IMR-90 (cell line): ENCODE results near the gene DSC2. TPM values are rescaled to one million over a fixed set of nuclear protein-coding genes. Genes with fewer than 3 reads are reported as not detected.

ENCODE experiments used
- ATAC-seq: fragments of 200-7000 bp; cut with Tn5 transposase; 2 replicates; pipeline ENCODE4 v1.9.1; 2020; ENCODE audit warnings: low read depth, mild to moderate bottlenecking, moderate library complexity
- BruUV-seq: library from RNA; stranded (reverse); fragments of 400-500 nt; replicated peaks from 2 replicates; lab custom pipeline; 2021; lab: Mats Ljungman, UMichigan
- CTCF ChIA-PET: fragments of 300-600 bp; formaldehyde crosslinking; extraction: SDS; loops from one replicate; lab custom pipeline; 2021; ENCODE audit warnings: antibody characterized with exemption; lab: Yijun Ruan, JAX
- POLR2A ChIA-PET: fragments of 300-600 bp; sonication (Branson Sonifier 250); formaldehyde crosslinking; loops from one replicate; lab custom pipeline; 2022; ENCODE audit warnings: antibody characterized with exemption; ENCODE audit not compliant: unreplicated experiment; lab: Charles Lee
- DNase-seq: peaks from one replicate; pipeline ENCODE4 v3.0.0; 2013
- H2AFZ ChIP-seq: replicated peaks from 2 replicates; pipeline ENCODE3; 2013; ENCODE audit warnings: low read length, mild to moderate bottlenecking; ENCODE audit not compliant: poor library complexity
- H2AK5ac ChIP-seq: 2 replicates; pipeline ENCODE4 v1.6.1; 2013; ENCODE audit warnings: low read depth, low read length, inconsistent platforms
- H2AK9ac ChIP-seq: replicated peaks from 2 replicates; pipeline ENCODE3; 2013; ENCODE audit warnings: mild to moderate bottlenecking, low read depth, low read length, moderate library complexity; ENCODE audit not compliant: poor library complexity
- H2BK120ac ChIP-seq: 2 replicates; pipeline ENCODE4 v1.6.1; 2013; ENCODE audit warnings: low read depth, low read length, inconsistent platforms
- H2BK15ac ChIP-seq: 3 replicates; pipeline ENCODE4 v1.6.1; 2013; ENCODE audit warnings: low read depth, low read length, inconsistent platforms
- H2BK20ac ChIP-seq: 2 replicates; pipeline ENCODE4 v1.6.1; 2013; ENCODE audit warnings: low read depth, mild to moderate bottlenecking, inconsistent platforms, low read length, moderate library complexity
- H2BK5ac ChIP-seq: 2 replicates; pipeline ENCODE4 v1.6.1; 2013; ENCODE audit warnings: mild to moderate bottlenecking, low read depth, low read length, inconsistent platforms; ENCODE audit not compliant: poor library complexity, severe bottlenecking
- H3K14ac ChIP-seq: replicated peaks from 2 replicates; pipeline ENCODE4 v1.6.1; 2013; ENCODE audit warnings: low read depth, low read length, inconsistent platforms
- H3K18ac ChIP-seq: 2 replicates; pipeline ENCODE4 v1.6.1; 2013; ENCODE audit warnings: low read depth, low read length, control low read depth
- H3K23ac ChIP-seq: 2 replicates; pipeline ENCODE4 v1.6.1; 2013; ENCODE audit warnings: low read depth, low read length, inconsistent platforms
- H3K27ac ChIP-seq: 2 replicates; pipeline ENCODE4 v1.5.1; 2013; ENCODE audit warnings: mild to moderate bottlenecking, control low read depth, low read length; ENCODE audit not compliant: insufficient read depth
- H3K27me3 ChIP-seq: 2 replicates; pipeline ENCODE4 v1.6.1; 2013; ENCODE audit warnings: low read length; ENCODE audit not compliant: control insufficient read depth, insufficient read depth
- H3K36me3 ChIP-seq: 2 replicates; pipeline ENCODE4 v1.6.1; 2013; ENCODE audit warnings: low read length, mixed read lengths; ENCODE audit not compliant: control insufficient read depth, insufficient read depth
- H3K4ac ChIP-seq: 2 replicates; pipeline ENCODE4 v1.6.1; 2013; ENCODE audit warnings: low read depth, low read length, inconsistent platforms
- H3K4me1 ChIP-seq: 2 replicates; pipeline ENCODE4 v1.6.1; 2013; ENCODE audit warnings: low read length, mixed read lengths; ENCODE audit not compliant: control insufficient read depth, insufficient read depth
- H3K4me2 ChIP-seq: 2 replicates; pipeline ENCODE4 v1.6.1; 2013; ENCODE audit warnings: low read depth, mild to moderate bottlenecking, control low read depth, low read length, moderate library complexity
- H3K4me3 ChIP-seq: 2 replicates; pipeline ENCODE4 v1.5.1; 2013; ENCODE audit warnings: low read depth, mild to moderate bottlenecking, control low read depth, low read length, moderate library complexity; ENCODE audit not compliant: insufficient read depth
- H3K56ac ChIP-seq: 2 replicates; pipeline ENCODE4 v1.6.1; 2013; ENCODE audit warnings: low read length, inconsistent platforms; ENCODE audit not compliant: insufficient read depth; ENCODE audit errors: extremely low read depth
- H3K79me1 ChIP-seq, 2 experiments: 2 replicates each; pipeline ENCODE4 v1.6.1; 2013; ENCODE audit warnings: low read length in 2 of 2, inconsistent platforms in 1 of 2, low read depth in 1 of 2
- H3K9ac ChIP-seq: 2 replicates; pipeline ENCODE4 v1.6.1; 2013; ENCODE audit warnings: low read depth, low read length, control low read depth
- H3K9me1 ChIP-seq: 2 replicates; pipeline ENCODE4 v1.6.1; 2013; ENCODE audit warnings: low read length, inconsistent platforms; ENCODE audit not compliant: insufficient read depth
- H3K9me3 ChIP-seq: 2 replicates; pipeline ENCODE4 v1.6.1; 2013; ENCODE audit warnings: low read length; ENCODE audit not compliant: control insufficient read depth, insufficient read depth
- H4K20me1 ChIP-seq: 2 replicates; pipeline ENCODE4 v1.6.1; 2013; ENCODE audit warnings: low read length, inconsistent platforms; ENCODE audit not compliant: insufficient read depth
- H4K5ac ChIP-seq: 2 replicates; pipeline ENCODE4 v1.6.1; 2013; ENCODE audit warnings: mild to moderate bottlenecking, low read depth, low read length, control low read depth
- H4K8ac ChIP-seq, 2 experiments: 2 replicates each; pipeline ENCODE4 v1.6.1; 2013; ENCODE audit warnings: low read depth in 2 of 2, low read length in 2 of 2, control low read depth in 1 of 2, inconsistent platforms in 1 of 2
- H4K91ac ChIP-seq: 2 replicates; pipeline ENCODE4 v1.6.1; 2013; ENCODE audit warnings: low read depth, low read length, inconsistent platforms; ENCODE audit not compliant: insufficient read depth
- CEBPB ChIP-seq: IDR thresholded peaks from 2 replicates; pipeline ENCODE4 v1.6.1; 2012; ENCODE audit warnings: low read depth, low read length, improper control_type of control experiment
- CHD1 ChIP-seq: IDR thresholded peaks from 2 replicates; pipeline ENCODE4 v1.6.1; 2012; ENCODE audit warnings: low read depth, low read length, improper control_type of control experiment
- ELK1 ChIP-seq: fragments of 150-350 bp; IDR thresholded peaks from 2 replicates; pipeline ENCODE4 v1.6.1; 2016; ENCODE audit warnings: low read depth, mild to moderate bottlenecking, low read length, moderate library complexity, borderline replicate concordance
- FOS ChIP-seq: fragments of 150-350 bp; IDR thresholded peaks from 2 replicates; pipeline ENCODE4 v1.6.1; 2016; ENCODE audit warnings: low read depth, low read length
- MAZ ChIP-seq: IDR thresholded peaks from 2 replicates; pipeline ENCODE4 v1.6.1; 2012; ENCODE audit warnings: low read depth, mild to moderate bottlenecking, low read length, improper control_type of control experiment, moderate library complexity, borderline replicate concordance
- MXI1 ChIP-seq: IDR thresholded peaks from 2 replicates; pipeline ENCODE4 v1.6.1; 2012; ENCODE audit warnings: low read depth, mild to moderate bottlenecking, low read length, moderate library complexity, borderline replicate concordance
- NFE2L2 ChIP-seq: fragments of 150-350 bp; IDR thresholded peaks from 2 replicates; pipeline ENCODE4 v1.6.1; 2016; ENCODE audit warnings: low read depth, mild to moderate bottlenecking, low read length
- POLR2A ChIP-seq: IDR thresholded peaks from 2 replicates; pipeline ENCODE4 v1.6.1; 2012; ENCODE audit warnings: mild to moderate bottlenecking, low read depth, low read length
- RAD21 ChIP-seq: IDR thresholded peaks from 2 replicates; pipeline ENCODE4 v1.6.1; 2012; ENCODE audit warnings: low read length, improper control_type of control experiment
- RFX5 ChIP-seq: IDR thresholded peaks from 2 replicates; pipeline ENCODE4 v1.8.0; 2012; ENCODE audit warnings: low read depth, mild to moderate bottlenecking, low read length, moderate library complexity
- dilution Hi-C: fragments of 300-500 bp; cut with HindIII; formaldehyde crosslinking; loops from one replicate; pipeline ENCODE4 v1.14.3; 2018; ENCODE audit warnings: low sequenced_read_pairs; ENCODE audit not compliant: unreplicated experiment
- in situ Hi-C: fragments of 300-500 bp; cut with MboI; formaldehyde crosslinking; loops from 3 replicates; pipeline ENCODE4 v1.14.3; 2019; ENCODE audit warnings: low sequenced_read_pairs, inconsistent platforms, mixed read lengths
- intact Hi-C: fragments of 100-400 bp; cut with micrococcal nuclease; formaldehyde crosslinking; loops from 2 replicates; pipeline ENCODE4 v1.10.0; 2022
- polyA plus RNA-seq, 3 experiments: library from polyadenylated mRNA; depleted of rRNA; stranded (reverse); fragments of >200 nt; gene quantifications; 2 replicates each; pipeline ENCODE4 v1.2.3, GENCODE V29; 2012; ENCODE audit warnings: low replicate concordance in 1 of 3
- total RNA-seq: library from RNA; depleted of rRNA; stranded (reverse); fragments of >200 nt; gene quantifications from 2 replicates; pipeline ENCODE4 v1.2.3, GENCODE V29; 2012
- TF ChIP-seq, protein P1 (sequence below): fragments of 150-350 bp; IDR thresholded peaks from 2 replicates; pipeline ENCODE4 v1.6.1; 2017; ENCODE audit warnings: mild to moderate bottlenecking, antibody characterized with exemption, low read length, low read depth

The DSC2 gene
- total and polyA plus RNA-seq, 2 of the 4 experiments (the other 2 are of a cell fraction): not detected

DNA sequence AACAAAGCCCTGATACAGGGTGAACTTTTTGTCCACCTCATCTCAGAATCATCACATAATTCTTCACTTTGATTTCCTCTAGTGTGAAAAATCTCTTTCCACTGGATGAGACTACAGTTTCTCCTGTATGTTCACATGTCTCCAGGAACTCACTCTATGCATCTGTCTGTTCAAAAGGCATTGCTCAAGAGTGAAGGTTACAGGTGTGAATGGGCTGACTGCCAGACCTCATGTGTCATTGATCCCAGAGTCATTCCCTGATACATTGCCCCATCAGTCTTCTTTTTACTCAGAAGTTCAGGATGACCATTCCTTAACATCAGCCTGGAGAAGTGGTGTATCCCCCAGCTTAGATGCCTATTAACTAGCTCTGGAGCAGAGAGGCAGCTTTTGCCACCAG, 55.3 kb downstream of the DSC2 start:
- in situ Hi-C loops: no loop called here
- H3K56ac ChIP-seq: no peak overlapping the region
- POLR2A ChIA-PET: no interaction called here

More for the DNA sequence above, 55.3 kb downstream of the DSC2 start:
- H3K4me2 ChIP-seq: no peak overlapping the region
- no peak overlapping the region for H3K23ac ChIP-seq
- H3K27ac ChIP-seq: no peak overlapping the region
- no peak overlapping the region for H4K5ac ChIP-seq
- H3K27me3 ChIP-seq: peaks cover 10% of the 10 kb centered on the region; the same call in 1 of the 2 replicates
- CTCF ChIA-PET: no interaction called here
- H3K14ac ChIP-seq: no peak overlapping the region
- no peak for ATAC-seq
- TF ChIP-seq ELK1 (no peak), FOS (no peak), MXI1 (no peak), MAZ (no peak), CHD1 (no peak), RFX5 (no peak), RAD21 (no peak), POLR2A (no peak), CEBPB (no peak), NFE2L2 (no peak)
- TF ChIP-seq, protein P1, sequence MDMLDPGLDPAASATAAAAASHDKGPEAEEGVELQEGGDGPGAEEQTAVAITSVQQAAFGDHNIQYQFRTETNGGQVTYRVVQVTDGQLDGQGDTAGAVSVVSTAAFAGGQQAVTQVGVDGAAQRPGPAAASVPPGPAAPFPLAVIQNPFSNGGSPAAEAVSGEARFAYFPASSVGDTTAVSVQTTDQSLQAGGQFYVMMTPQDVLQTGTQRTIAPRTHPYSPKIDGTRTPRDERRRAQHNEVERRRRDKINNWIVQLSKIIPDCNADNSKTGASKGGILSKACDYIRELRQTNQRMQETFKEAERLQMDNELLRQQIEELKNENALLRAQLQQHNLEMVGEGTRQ: no peak
- H2AK9ac ChIP-seq: no peak overlapping the region
- no peak overlapping the region for H3K4me3 ChIP-seq
- H2BK15ac ChIP-seq: no peak overlapping the region
- no peaks in the 10 kb centered on the region for H3K9me1 ChIP-seq
- no TSS peak for BruUV-seq
- H3K18ac ChIP-seq: no peak overlapping the region
- no peak overlapping the region for H2AK5ac ChIP-seq
- intact Hi-C loops: no loop called here
- no peak overlapping the region for H3K9ac ChIP-seq
- dilution Hi-C loops: no loop called here
- peaks cover 6% of the 10 kb centered on the region for H3K9me3 ChIP-seq
- no peak overlapping the region for H4K8ac ChIP-seq
- no peaks in the 10 kb centered on the region for H4K20me1 ChIP-seq
- no peak for DNase-seq
- H3K4ac ChIP-seq: no peak overlapping the region
- no peak overlapping the region for H4K91ac ChIP-seq
- no peak overlapping the region for H2AFZ ChIP-seq
- H3K36me3 ChIP-seq: no peaks in the 10 kb centered on the region
- no peaks in the 10 kb centered on the region for H3K4me1 ChIP-seq
- no peak overlapping the region for H2BK20ac ChIP-seq
- H3K79me1 ChIP-seq: no peaks in the 10 kb centered on the region
- no peak overlapping the region for H2BK120ac ChIP-seq
- no peak overlapping the region for H2BK5ac ChIP-seq
